Testis (tissue), 2 donors: ENCODE data around the gene CDK17.

Experiments
- POLR2A ChIP-seq: fragments of 450-650 bp; IDR thresholded peaks from one replicate; pipeline ENCODE4 v1.6.1; 2017; ENCODE audit warnings: antibody characterized with exemption, mild to moderate bottlenecking, moderate library complexity
- TF ChIP-seq, protein P1 (sequence below), 3 experiments: fragments of 450-650 bp in 2 of 3; fragments of 200-600 bp in 1 of 3; sonication (generic) in 1 of 3; IDR thresholded peaks; one replicate each; pipeline ENCODE4 v1.5.1; 2016 to 2019; ENCODE audit warnings: antibody characterized with exemption in 3 of 3, mild to moderate bottlenecking in 2 of 3, moderate library complexity in 1 of 3

DNA sequence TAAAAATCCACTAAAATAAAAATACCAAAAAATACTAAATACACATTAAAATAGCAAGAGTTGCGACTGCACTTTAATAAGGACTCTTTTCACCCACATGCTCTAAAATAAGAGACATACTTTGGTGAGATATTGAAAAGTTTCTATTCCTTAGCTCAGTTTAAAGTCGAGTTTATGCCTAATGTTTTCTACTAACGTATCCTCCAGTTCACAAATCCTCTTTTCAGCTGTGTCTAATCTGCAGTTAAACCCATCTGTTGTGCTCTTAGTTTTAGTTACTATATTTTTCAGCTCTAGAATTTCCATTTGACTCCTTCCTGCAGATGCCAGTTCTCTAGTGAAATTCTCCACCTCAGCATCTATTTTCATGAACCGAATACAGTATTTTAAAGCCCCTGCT lies 63.8 kb downstream of the CDK17 start:
- TF ChIP-seq, protein P1, sequence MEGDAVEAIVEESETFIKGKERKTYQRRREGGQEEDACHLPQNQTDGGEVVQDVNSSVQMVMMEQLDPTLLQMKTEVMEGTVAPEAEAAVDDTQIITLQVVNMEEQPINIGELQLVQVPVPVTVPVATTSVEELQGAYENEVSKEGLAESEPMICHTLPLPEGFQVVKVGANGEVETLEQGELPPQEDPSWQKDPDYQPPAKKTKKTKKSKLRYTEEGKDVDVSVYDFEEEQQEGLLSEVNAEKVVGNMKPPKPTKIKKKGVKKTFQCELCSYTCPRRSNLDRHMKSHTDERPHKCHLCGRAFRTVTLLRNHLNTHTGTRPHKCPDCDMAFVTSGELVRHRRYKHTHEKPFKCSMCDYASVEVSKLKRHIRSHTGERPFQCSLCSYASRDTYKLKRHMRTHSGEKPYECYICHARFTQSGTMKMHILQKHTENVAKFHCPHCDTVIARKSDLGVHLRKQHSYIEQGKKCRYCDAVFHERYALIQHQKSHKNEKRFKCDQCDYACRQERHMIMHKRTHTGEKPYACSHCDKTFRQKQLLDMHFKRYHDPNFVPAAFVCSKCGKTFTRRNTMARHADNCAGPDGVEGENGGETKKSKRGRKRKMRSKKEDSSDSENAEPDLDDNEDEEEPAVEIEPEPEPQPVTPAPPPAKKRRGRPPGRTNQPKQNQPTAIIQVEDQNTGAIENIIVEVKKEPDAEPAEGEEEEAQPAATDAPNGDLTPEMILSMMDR (IDR thresholded peaks at IDR 0.05), result no peak
- no peak for TF ChIP-seq POLR2A
